Osteocyte (in vitro differentiated cells): Measurements from ENCODE around the gene CRB2. TPM values are rescaled to one million over a fixed set of nuclear protein-coding genes. Genes with fewer than 3 reads are reported as not detected.

Experiments used
- DNase-seq: peaks from one replicate; pipeline ENCODE4 v3.0.0; 2021; ENCODE audit warnings: mixed read lengths; ENCODE audit not compliant: unreplicated experiment; ENCODE audit errors: extremely low spot score
- H3K27ac Mint-ChIP-seq: one replicate; pipeline ENCODE4 v1.8.0; 2021; ENCODE audit warnings: mild to moderate bottlenecking, mixed read lengths; ENCODE audit not compliant: unreplicated experiment
- H3K27me3 Mint-ChIP-seq: one replicate; pipeline ENCODE4 v1.8.0; 2021; ENCODE audit warnings: mixed read lengths; ENCODE audit not compliant: unreplicated experiment
- H3K36me3 Mint-ChIP-seq: one replicate; pipeline ENCODE4 v1.8.0; 2021; ENCODE audit warnings: mixed read lengths; ENCODE audit not compliant: unreplicated experiment
- H3K4me1 Mint-ChIP-seq: one replicate; pipeline ENCODE4 v1.8.0; 2021; ENCODE audit warnings: mixed read lengths; ENCODE audit not compliant: unreplicated experiment
- H3K4me3 Mint-ChIP-seq: one replicate; pipeline ENCODE4 v1.8.0; 2021; ENCODE audit warnings: mild to moderate bottlenecking, moderate library complexity, mixed read lengths; ENCODE audit not compliant: unreplicated experiment
- H3K9me3 Mint-ChIP-seq: one replicate; pipeline ENCODE4 v1.8.0; 2021; ENCODE audit warnings: mixed read lengths; ENCODE audit not compliant: unreplicated experiment
- CTCF ChIP-seq: fragments of 200-600 bp; sonication (generic); IDR thresholded peaks from 2 replicates; pipeline ENCODE4 v1.5.0; 2021; ENCODE audit warnings: antibody characterized with exemption, mild to moderate bottlenecking, moderate library complexity
- total RNA-seq: library from RNA; stranded (reverse); gene quantifications from 2 replicates; pipeline ENCODE4 v1.2.1, GENCODE V29; 2021

The CRB2 gene
- total RNA-seq, 1 donor from 2014 or later = not detected

- DNase-seq = no peak
- Mint-ChIP-seq H3K27ac (no peak overlapping the region), H3K4me3 (no peak overlapping the region), H3K27me3 (no peaks in the 10 kb centered on the region), H3K36me3 (peaks cover 15% of the 10 kb centered on the region), H3K9me3 (no peaks in the 10 kb centered on the region), H3K4me1 (no peaks in the 10 kb centered on the region)
- no peak for TF ChIP-seq CTCF
These were observed 66.8 kb downstream of the CRB2 start for GRCh38 chr9:123422635-123423310.

- Mint-ChIP-seq H3K4me3 (no peak overlapping the region), H3K9me3 (no peaks in the 10 kb centered on the region), H3K36me3 (peaks cover 18% of the 10 kb centered on the region), H3K27ac (no peak overlapping the region), H3K4me1 (no peaks in the 10 kb centered on the region), H3K27me3 (no peaks in the 10 kb centered on the region)
- no peak for DNase-seq
- no peak for TF ChIP-seq CTCF
These were observed 67.3 kb downstream of the CRB2 start for GRCh38 chr9:123423311-123423640.

GRCh38 chr9:123424131-123424530 is 68.1 kb downstream of the CRB2 start:
- H3K4me1 Mint-ChIP-seq = no peaks in the 10 kb centered on the region
- no peak for TF ChIP-seq CTCF
- no peak overlapping the region for H3K4me3 Mint-ChIP-seq
- H3K27me3 Mint-ChIP-seq = no peaks in the 10 kb centered on the region
- peaks cover 22% of the 10 kb centered on the region for H3K36me3 Mint-ChIP-seq
- H3K27ac Mint-ChIP-seq = no peak overlapping the region
- no peak for DNase-seq
- peaks cover 4% of the 10 kb centered on the region for H3K9me3 Mint-ChIP-seq

GRCh38 chr9:123424552-123425225 is 68.7 kb downstream of the CRB2 start:
- H3K4me1 Mint-ChIP-seq = no peaks in the 10 kb centered on the region
- no peak for TF ChIP-seq CTCF
- H3K36me3 Mint-ChIP-seq = peaks cover 26% of the 10 kb centered on the region
- no peak overlapping the region for H3K4me3 Mint-ChIP-seq
- no peak for DNase-seq
- H3K27me3 Mint-ChIP-seq = no peaks in the 10 kb centered on the region
- H3K9me3 Mint-ChIP-seq = peaks cover 4% of the 10 kb centered on the region
- no peak overlapping the region for H3K27ac Mint-ChIP-seq

GRCh38 chr9:123425261-123425821 is 69.3 kb downstream of the CRB2 start:
- Mint-ChIP-seq H3K36me3 (peaks cover 26% of the 10 kb centered on the region), H3K4me1 (no peaks in the 10 kb centered on the region), H3K27ac (no peak overlapping the region), H3K27me3 (no peaks in the 10 kb centered on the region), H3K4me3 (no peak overlapping the region), H3K9me3 (peaks cover 4% of the 10 kb centered on the region)
- no peak for TF ChIP-seq CTCF
- no peak for DNase-seq
